ENCODE results near the gene TNNI3.
"Not testable (repeated sequence)": the region's sequence is repeated elsewhere in the genome, so short reads cannot be mapped to it uniquely, and the experiment has no call there.

Gene TNNI3

DNA sequence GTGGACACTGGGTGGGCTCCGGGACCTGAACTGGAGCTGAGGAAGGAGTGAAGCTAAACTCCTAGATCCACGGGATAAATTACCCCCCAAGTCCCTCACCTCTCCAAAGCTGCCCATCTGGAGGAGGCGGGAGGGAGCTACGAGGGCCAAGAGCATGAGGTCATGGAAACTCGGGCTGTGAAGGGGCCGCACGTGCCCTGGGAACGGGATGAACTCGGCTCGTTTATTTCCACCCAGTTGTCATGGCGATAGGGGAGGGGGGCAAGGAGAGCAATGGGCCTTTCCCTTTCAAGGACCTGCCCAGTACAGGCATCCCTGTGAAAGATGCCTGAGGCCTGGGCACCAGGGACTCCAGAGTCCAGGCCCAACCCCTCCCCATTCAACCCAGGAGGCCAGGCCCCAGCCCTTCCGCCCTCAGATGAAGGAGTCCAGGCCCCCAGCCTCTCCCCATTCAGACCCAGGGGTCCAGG, 43.9 kb downstream of the TNNI3 start:
- no peak for DNase-seq (ENCODE audit: low spot score)

DNA sequence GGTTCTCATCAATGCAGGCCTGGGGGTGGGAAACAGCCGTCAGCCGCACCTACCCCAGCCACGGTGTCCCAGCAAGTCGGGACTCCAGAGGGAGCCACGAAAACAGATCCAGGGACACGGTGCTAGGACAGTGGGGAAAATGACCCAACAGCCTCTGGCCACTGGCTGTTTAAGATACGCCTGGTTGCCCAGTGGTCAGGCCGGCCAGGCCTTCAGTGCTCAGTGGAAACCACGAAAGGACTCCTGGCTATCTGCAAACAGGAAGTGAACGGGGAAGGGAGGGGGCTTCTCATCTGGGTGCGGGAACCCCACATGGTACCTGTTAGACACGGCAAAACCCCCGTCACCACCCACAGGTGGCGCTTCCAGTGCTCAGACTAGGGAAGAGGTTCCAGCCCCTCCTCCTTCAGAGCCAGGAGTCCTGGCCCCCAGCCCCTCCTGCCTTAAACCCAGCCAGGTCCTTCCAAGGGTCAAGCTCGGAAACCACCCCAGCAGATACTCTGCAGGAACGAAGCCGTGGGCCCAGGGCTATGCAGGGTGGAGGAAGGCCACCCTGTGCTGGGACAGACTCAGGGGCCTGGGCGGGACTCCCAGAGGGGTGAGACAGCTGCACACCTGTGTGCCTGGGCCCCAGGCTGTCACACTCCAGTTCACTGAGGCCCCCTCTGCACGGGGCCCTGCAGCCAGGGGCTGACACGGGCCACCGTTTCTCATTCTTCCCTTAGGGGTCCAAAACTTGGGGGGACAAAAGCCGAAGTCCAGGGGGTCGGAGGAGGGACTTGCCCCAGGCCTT, 44.6 kb downstream of the TNNI3 start:
- no peak for DNase-seq (ENCODE audit: low spot score)

DNA sequence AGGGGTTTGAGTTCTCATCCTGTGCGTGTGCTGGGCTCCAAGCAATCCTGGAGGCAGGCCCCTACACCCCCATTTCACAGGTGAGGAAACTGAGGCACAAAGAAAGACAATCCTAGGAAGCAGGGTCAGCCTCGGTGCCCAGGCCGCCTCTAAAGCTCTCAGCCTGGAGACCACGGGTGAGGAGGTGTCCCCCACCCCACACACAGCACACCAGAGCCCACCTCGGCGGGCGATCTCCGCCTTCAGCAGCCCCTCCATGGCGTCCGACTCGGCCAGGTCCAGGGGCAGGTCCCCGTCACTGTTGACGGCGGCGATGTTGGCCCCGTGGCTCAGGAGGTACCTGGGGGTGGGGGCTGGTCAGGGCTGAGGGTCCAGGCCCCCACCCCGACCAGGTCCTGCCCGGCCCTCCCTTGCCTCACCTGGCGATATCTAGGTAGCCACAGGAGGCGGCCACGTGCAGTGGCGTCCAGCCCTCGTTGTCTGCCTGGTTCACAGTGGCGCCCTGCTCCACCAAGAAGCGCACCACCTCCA, 45.2 kb downstream of the TNNI3 start:
- no peak for DNase-seq (ENCODE audit: low spot score)

DNA sequence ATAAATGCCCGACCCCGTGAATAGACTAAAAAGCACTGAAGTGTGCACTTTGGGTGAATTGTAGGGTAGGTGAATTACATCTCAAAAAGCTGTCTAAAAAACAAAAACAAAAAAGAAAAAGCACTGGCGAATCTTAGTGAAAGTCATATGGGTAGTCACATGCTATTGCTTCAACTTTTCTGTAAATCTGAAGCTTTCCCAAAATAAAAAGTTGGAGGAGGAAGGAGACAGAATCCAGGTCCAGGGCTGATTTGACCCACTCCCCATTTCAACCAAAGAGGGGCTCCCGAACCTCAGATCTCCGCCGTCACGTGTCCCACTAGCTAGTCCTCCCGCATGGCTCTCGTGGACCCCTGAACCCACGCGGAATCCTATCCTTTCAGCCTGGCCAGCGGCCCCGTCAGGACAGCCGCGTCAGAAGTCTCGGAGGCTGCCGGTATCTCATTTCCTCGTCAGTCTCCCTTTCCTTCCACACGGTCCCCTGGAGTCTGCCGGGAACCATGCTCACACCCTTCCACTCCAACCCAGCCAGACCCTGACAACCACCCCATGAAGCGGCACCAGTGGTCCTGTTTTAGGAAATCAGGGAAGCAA, 46.2 kb downstream of the TNNI3 start:
- DNase-seq (ENCODE audit: low spot score), result no peak

DNA sequence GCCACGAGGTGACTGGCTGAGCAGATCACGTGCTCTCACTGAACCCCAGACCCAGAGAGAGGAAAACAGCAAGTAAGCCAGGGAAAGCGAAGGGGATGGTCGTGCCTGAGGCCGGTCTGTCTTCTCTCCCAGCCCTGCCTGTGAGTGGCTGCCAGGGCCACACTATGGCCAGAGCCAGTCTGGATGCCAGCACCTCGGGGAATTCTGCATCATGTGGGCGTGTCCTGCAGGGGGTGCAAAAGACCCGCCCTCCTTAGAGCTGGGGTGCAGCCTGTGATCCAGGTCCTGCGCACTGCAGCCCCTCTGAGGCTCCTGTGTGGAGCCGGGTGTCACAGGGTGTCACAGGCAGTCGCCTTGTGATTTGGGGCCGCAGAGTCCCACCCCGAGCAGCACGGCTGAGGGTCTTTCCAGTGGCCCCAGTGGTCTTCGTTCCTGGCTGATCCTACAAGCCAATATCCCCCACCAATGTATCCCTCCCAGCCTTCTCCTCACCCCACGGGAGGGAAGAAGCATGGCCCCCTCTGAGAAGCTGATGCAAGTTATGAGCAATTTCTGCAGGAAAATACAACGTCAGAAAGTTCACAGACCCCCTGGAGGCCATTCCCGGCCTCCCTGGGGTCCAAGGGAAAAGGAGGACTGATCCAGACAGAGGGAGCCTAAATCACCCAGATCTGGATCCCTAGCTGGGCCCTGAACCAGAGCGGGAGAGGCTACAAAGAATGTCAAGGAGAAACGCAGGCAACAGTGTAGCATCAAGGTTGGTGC, 47.8 kb downstream of the TNNI3 start:
- DNase-seq (ENCODE audit: low spot score), result no peak

DNA sequence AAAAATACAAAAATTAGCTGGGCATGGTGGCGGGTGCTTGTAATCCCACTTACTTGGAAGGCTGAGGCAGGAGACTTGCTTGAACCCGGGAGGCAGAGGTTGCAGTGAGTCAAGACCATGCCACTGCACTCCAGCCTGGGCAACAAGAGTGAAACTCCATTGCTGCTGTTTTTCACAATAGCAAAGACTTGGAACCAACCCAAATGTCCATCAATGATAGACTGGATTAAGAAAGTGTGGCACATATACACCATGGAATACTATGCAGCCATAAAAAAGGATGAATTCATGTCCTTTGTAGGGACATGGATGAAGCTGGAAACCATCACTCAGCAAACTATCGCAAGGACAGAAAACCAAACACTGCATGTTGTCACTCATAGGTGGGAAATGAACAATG, 50.3 kb downstream of the TNNI3 start:
- not testable (repeated sequence) for DNase-seq (ENCODE audit: low spot score)

DNA sequence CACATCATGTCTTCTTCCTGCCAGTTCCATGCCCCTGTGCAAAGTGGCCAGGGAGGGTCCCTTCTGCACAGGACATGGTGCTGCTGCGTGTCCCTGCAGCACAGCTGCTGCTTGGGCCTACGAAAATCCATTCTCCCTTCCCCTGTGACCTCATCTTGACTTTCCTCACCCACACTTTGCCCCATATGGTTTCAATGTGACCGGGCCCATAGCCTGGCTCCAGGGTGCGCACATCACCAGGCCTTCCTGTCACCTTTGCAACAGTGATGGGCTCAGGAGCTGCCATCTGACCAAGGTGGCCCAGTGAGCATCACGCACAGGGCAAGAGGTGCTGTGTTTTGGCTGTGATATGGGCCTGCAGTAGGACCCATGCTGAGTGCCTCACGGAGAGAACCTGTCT, 50.9 kb downstream of the TNNI3 start:
- no peak for DNase-seq (ENCODE audit: low spot score)

DNA sequence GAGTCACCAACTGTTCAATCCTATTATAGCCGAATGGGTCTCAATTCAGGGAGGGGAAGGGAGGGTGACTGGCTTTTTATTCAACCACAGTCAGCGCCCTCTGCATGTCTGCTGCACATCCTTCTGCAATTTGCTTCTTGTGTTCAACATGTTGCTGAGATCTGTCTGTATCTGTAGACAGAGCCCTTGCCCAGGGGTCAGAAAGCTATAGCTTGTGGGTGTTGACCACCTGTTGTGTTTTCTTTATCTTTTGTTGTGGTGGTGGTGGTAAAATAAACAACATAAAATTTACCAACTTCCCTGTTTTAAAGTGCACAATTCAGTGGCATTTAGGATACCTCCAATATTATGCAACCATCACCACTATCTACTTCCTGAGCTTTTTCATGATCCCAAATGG, 52.3 kb downstream of the TNNI3 start:
- no peak for DNase-seq (ENCODE audit: low spot score)

DNA sequence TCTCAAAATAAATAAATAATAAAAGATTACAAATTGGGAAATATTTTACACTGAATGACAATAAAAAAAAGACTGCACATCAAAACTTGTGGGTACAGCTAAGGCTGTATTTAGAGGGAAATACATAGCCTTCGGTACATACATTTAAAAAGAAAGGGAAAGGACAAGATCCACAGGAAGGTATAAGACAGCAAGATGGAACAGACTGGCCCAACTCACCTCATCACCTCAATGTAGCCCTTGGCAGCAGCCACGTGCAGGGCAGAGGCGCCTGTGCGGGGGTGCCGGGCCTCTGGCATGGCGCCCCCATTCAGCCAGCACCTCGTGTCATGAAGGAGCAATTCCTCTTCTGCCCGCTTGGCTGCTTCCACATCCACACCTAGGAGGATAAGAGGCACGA, 54.3 kb downstream of the TNNI3 start:
- DNase-seq (ENCODE audit: low spot score), result no peak

Small RNAs within 50 kb of the gene (small RNA-seq; reads per million reads assigned to genes)
- gene MIR7975 (0.03 to 8.3 reads per million in 2 experiments), gene RF01210 (0 to 0.08 reads per million in 2 experiments)
